ENCODE results near the gene XXYLT1. TPM values are rescaled to one million over a fixed set of nuclear protein-coding genes. Genes with fewer than 3 reads are reported as not detected.

Gene XXYLT1
- total RNA-seq, 1 experiment from 2014 or later = 23.4 TPM

- no peak for TF ChIP-seq TP53 (CRISPR knock-in tag; IDR thresholded peaks at IDR 0.05)
- TF ChIP-seq ZNF396 (CRISPR knock-in tag; IDR thresholded peaks at IDR 0.05; ENCODE audit: borderline replicate concordance) = no peak
- TF ChIP-seq NR2C2 (CRISPR knock-in tag; IDR thresholded peaks at IDR 0.05) = no peak
- TF ChIP-seq ESRRA (CRISPR knock-in tag; IDR thresholded peaks at IDR 0.05; ENCODE audit: borderline replicate concordance) = no peak
- TF ChIP-seq ZNF263 (CRISPR knock-in tag; IDR thresholded peaks at IDR 0.05; ENCODE audit: low read depth) = no peak
Observed at GRCh38 chr3:195021692-195022091, 249.3 kb downstream of the XXYLT1 start (continued).

- H3K36me3 Mint-ChIP-seq = no peaks in the 10 kb centered on the region
- no peak overlapping the region for H3K4me3 Mint-ChIP-seq
- no peak for DNase-seq (ENCODE audit: low spot score)
- no peak overlapping the region for H3K27ac Mint-ChIP-seq
- H3K4me1 Mint-ChIP-seq = no peaks in the 10 kb centered on the region
- H3K9me3 Mint-ChIP-seq = peaks cover 26% of the 10 kb centered on the region
- ATAC-seq = no peak
- H3K27me3 Mint-ChIP-seq (ENCODE audit: low read depth) = peaks cover 4% of the 10 kb centered on the region
- ChIA-PET CTCF (interaction anchor here (0.8 to 1.4 kb wide), 3 partner anchors 11 to 334 kb away, joined by 3 read pairs; no protein-coding TSS in a partner anchor), POLR2A (no interaction called here)
- no peak for TF ChIP-seq ATF1 (CRISPR knock-in tag; IDR thresholded peaks at IDR 0.05)
- no peak for TF ChIP-seq JUN (CRISPR knock-in tag; IDR thresholded peaks at IDR 0.05)
- no peak for TF ChIP-seq FOXK1 (CRISPR knock-in tag; IDR thresholded peaks at IDR 0.05)
- no peak for TF ChIP-seq GTF2I (CRISPR knock-in tag; conservative IDR thresholded peaks at IDR 0.05)
- no peak for TF ChIP-seq PRRX2 (CRISPR knock-in tag; IDR thresholded peaks at IDR 0.05)
- no peak for TF ChIP-seq NFE2L1 (CRISPR knock-in tag; IDR thresholded peaks at IDR 0.05)
- TF ChIP-seq MLX (CRISPR knock-in tag; IDR thresholded peaks at IDR 0.05) = no peak
- TF ChIP-seq ATF2 (CRISPR knock-in tag; IDR thresholded peaks at IDR 0.05; ENCODE audit: borderline replicate concordance, low read depth) = no peak
- no peak for TF ChIP-seq IRF1 (CRISPR knock-in tag; IDR thresholded peaks at IDR 0.05)
Observed at GRCh38 chr3:195020921-195021320, 250.0 kb downstream of the XXYLT1 start.

GRCh38 chr3:195020185-195020584 is 250.8 kb downstream of the XXYLT1 start:
- CTCF ChIA-PET = interaction anchor here (1.4 kb wide), 1 partner anchor 87 kb away, joined by 3 read pairs; no protein-coding TSS in a partner anchor
- H3K27ac Mint-ChIP-seq = no peak overlapping the region

GRCh38 chr3:195019335-195019734 is 251.6 kb downstream of the XXYLT1 start:
- H3K27me3 Mint-ChIP-seq (ENCODE audit: low read depth) = peaks cover 4% of the 10 kb centered on the region
- TF ChIP-seq GRHL2 (CRISPR knock-in tag; IDR thresholded peaks at IDR 0.05; ENCODE audit: insufficient replicate concordance, severe bottlenecking) (no peak), GABPB1 (CRISPR knock-in tag; IDR thresholded peaks at IDR 0.05) (no peak), PRRX2 (CRISPR knock-in tag; IDR thresholded peaks at IDR 0.05) (no peak), MYBL2 (CRISPR knock-in tag; IDR thresholded peaks at IDR 0.05) (no peak), ATF6 (CRISPR knock-in tag; IDR thresholded peaks at IDR 0.05) (no peak), AFF4 (CRISPR knock-in tag; IDR thresholded peaks at IDR 0.05; ENCODE audit: borderline replicate concordance) (no peak), ZNF512 (CRISPR knock-in tag; IDR thresholded peaks at IDR 0.05; ENCODE audit: borderline replicate concordance) (no peak), SMAD4 (CRISPR knock-in tag; IDR thresholded peaks at IDR 0.05) (no peak)

More at GRCh38 chr3:195020185-195020584, 250.8 kb downstream of the XXYLT1 start:
- DNase-seq (ENCODE audit: low spot score) (no peak), ATAC-seq (no peak)
- Mint-ChIP-seq H3K9me3 (peaks cover 23% of the 10 kb centered on the region), H3K4me3 (no peak overlapping the region), H3K27me3 (ENCODE audit: low read depth) (peaks cover 4% of the 10 kb centered on the region), H3K36me3 (no peaks in the 10 kb centered on the region), H3K4me1 (no peaks in the 10 kb centered on the region)
- no peak for TF ChIP-seq ZNF219 (CRISPR knock-in tag; IDR thresholded peaks at IDR 0.05; ENCODE audit: borderline replicate concordance)
- POLR2A ChIA-PET = no interaction called here

More at GRCh38 chr3:195019335-195019734, 251.6 kb downstream of the XXYLT1 start:
- DNase-seq (ENCODE audit: low spot score) (no peak), ATAC-seq (no peak)
- H3K27ac Mint-ChIP-seq = no peak overlapping the region
- no peaks in the 10 kb centered on the region for H3K36me3 Mint-ChIP-seq
- peaks cover 21% of the 10 kb centered on the region for H3K9me3 Mint-ChIP-seq
- H3K4me1 Mint-ChIP-seq = no peaks in the 10 kb centered on the region
- ChIA-PET CTCF (interaction anchor here (0.8 kb wide), 1 partner anchor 17 kb away, joined by 4 read pairs; no protein-coding TSS in a partner anchor), POLR2A (no interaction called here)
- H3K4me3 Mint-ChIP-seq = no peak overlapping the region

All from WTC11 (cell line).